HG02884 (cell line): Measurements from ENCODE around the gene SPATA13.
"Not testable (repeated sequence)": the region's sequence is repeated elsewhere in the genome, so short reads cannot be mapped to it uniquely, and the experiment has no call there.

ENCODE experiments used
- ATAC-seq: cut with Tn5 transposase; IDR thresholded peaks from one replicate; pipeline ENCODE4 v1.9.1; 2021; ENCODE audit warnings: mild to moderate bottlenecking, moderate library complexity; ENCODE audit not compliant: unreplicated experiment

The SPATA13 gene

GRCh38 chr13:24349778-24350664 lies 189.5 kb downstream of the SPATA13 start:
- ATAC-seq: not testable (repeated sequence)

DNA sequence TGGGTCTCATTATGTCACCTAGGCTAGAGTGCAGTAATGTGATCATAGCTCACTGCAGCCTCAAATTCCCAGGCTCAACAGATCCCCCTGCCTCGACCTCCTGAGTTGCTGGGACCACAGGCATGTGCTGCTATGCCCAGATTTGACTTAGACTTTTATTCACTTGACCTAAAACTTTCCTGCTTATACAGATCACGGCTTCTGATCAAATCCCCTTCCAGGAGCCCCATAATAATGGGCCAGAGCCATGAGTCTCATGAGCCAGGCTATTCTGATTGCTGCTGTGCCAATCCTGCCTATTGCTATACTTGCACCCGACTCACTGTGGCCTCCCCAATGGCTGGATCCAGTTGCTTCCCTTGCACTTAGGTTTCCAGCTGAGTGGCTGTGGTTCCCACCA lies 190.9 kb downstream of the SPATA13 start:
- ATAC-seq: no peak

GRCh38 chr13:24353736-24354135 lies 193.2 kb downstream of the SPATA13 start:
- ATAC-seq: no peak

- no peak for ATAC-seq
These were observed 194.6 kb downstream of the SPATA13 start for GRCh38 chr13:24355103-24355502.

- ATAC-seq: no peak
These were observed 195.8 kb downstream of the SPATA13 start for GRCh38 chr13:24356270-24356669.
